A673 (cell line): ENCODE results near the gene TSPAN14. TPM values are rescaled to one million over a fixed set of nuclear protein-coding genes. Genes with fewer than 3 reads are reported as not detected.

Source experiments
- BruUV-seq: library from RNA; stranded (reverse); fragments of 400-500 nt; replicated peaks from 2 replicates; lab custom pipeline; 2021; lab: Mats Ljungman, UMichigan
- CTCF ChIA-PET: fragments of 300-600 bp; sonication (Branson Sonifier 250); formaldehyde crosslinking; loops from one replicate; lab custom pipeline; 2022; ENCODE audit warnings: antibody characterized with exemption; lab: Charles Lee
- POLR2A ChIA-PET: fragments of 300-600 bp; sonication (Branson Sonifier 250); formaldehyde crosslinking; loops from one replicate; lab custom pipeline; 2022; ENCODE audit warnings: antibody characterized with exemption; ENCODE audit not compliant: low non-redundant PET; lab: Charles Lee
- DNase-seq: peaks from one replicate; pipeline ENCODE4 v3.0.0-alpha.2; 2015; ENCODE audit warnings: low spot score
- H3K27ac ChIP-seq: fragments of 200-600 bp; sonication (generic); 2 replicates; pipeline ENCODE4 v1.5.1; 2016; ENCODE audit warnings: mixed run types, low read depth, mild to moderate bottlenecking, mixed read lengths, antibody characterized with exemption, low read length; ENCODE audit not compliant: poor library complexity, severe bottlenecking
- H3K27me3 ChIP-seq: fragments of 200-600 bp; sonication (generic); replicated peaks from 2 replicates; pipeline ENCODE4 v1.6.1; 2017; ENCODE audit warnings: mixed run types, low read depth, mild to moderate bottlenecking, mixed read lengths, antibody characterized with exemption, low read length; ENCODE audit not compliant: insufficient read depth, poor library complexity
- H3K36me3 ChIP-seq: fragments of 200-600 bp; sonication (generic); 2 replicates; pipeline ENCODE4 v1.6.1; 2016; ENCODE audit warnings: mixed run types, mild to moderate bottlenecking, mixed read lengths, antibody characterized with exemption, low read length; ENCODE audit not compliant: insufficient read depth, poor library complexity, severe bottlenecking
- H3K4me1 ChIP-seq: fragments of 200-600 bp; sonication (generic); 2 replicates; pipeline ENCODE4 v1.6.1; 2017; ENCODE audit warnings: mixed run types, mild to moderate bottlenecking, mixed read lengths, antibody characterized with exemption, low read length; ENCODE audit not compliant: insufficient read depth, poor library complexity, severe bottlenecking
- H3K4me3 ChIP-seq: fragments of 200-600 bp; sonication (generic); 2 replicates; pipeline ENCODE4 v1.5.1; 2016; ENCODE audit warnings: low read depth, mixed run types, mild to moderate bottlenecking, mixed read lengths, low read length; ENCODE audit not compliant: poor library complexity, severe bottlenecking
- H3K9me3 ChIP-seq: fragments of 200-600 bp; sonication (generic); 2 replicates; pipeline ENCODE4 v1.6.1; 2016; ENCODE audit warnings: mixed run types, low read depth, mild to moderate bottlenecking, mixed read lengths, antibody characterized with exemption, low read length; ENCODE audit not compliant: poor library complexity, severe bottlenecking
- CTCF ChIP-seq: fragments of 300-800, 200-600 bp; sonication (generic); conservative IDR thresholded peaks from 2 replicates; pipeline ENCODE4 v1.5.1; 2017; ENCODE audit warnings: low read depth, mild to moderate bottlenecking, antibody characterized with exemption, low read length, moderate library complexity, mixed read lengths
- EZH2 ChIP-seq: fragments of 200-600 bp; sonication (generic); IDR thresholded peaks from 2 replicates; pipeline ENCODE4 v1.6.1; 2017; ENCODE audit warnings: borderline replicate concordance, low read depth, mild to moderate bottlenecking, mixed read lengths, antibody characterized with exemption, low read length; ENCODE audit not compliant: poor library complexity, severe bottlenecking
- intact Hi-C: fragments of 100-400 bp; cut with micrococcal nuclease; formaldehyde crosslinking; loops from one replicate; pipeline ENCODE4 v1.10.0; 2022; ENCODE audit not compliant: unreplicated experiment
- total RNA-seq: library from RNA; stranded (reverse); gene quantifications from 2 replicates; pipeline ENCODE4 v1.2.3, GENCODE V29; 2021

Gene TSPAN14
- total RNA-seq, 1 experiment from 2014 or later: 50.4 TPM

DNA sequence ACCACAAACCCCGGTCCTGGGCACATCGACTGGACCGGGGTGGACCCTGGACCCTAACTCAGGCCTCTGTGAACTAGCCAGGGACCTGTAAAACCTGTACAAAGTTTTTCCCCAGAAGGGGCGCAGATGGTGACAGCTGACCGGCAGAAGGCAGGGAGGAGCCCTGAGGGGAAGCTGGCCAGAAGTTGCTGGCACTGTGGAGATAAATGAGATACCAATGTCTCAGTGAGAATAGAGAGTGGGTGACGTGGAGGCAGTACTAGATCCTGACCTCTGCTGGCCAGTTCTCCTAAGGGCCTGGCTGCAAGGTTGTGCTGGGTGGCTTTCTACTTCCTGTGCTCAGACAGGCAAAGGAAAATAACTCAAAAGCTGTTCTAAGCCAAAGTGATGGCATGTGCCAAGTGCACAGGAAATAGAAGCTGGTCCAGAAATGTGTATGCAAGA is 10.6 kb upstream of the TSPAN14 start:
- H3K4me1 ChIP-seq: peaks cover 3% of the 10 kb centered on the region
- no peaks in the 10 kb centered on the region for H3K36me3 ChIP-seq
- H3K4me3 ChIP-seq: no peak overlapping the region
- no peak for DNase-seq
- intact Hi-C loops: loop anchor here (5.0 to 10.0 kb wide), 3 partner anchors 154 to 251 kb away; no protein-coding TSS in a partner anchor
- POLR2A ChIA-PET: no interaction called here
- TF ChIP-seq CTCF (no peak), EZH2 (no peak)
- CTCF ChIA-PET: interaction anchor here (1.0 to 5.6 kb wide), 4 partner anchors 61 to 220 kb away, joined by 3 to 58 read pairs (median 6); no protein-coding TSS in a partner anchor
- no peaks in the 10 kb centered on the region for H3K27me3 ChIP-seq
- H3K9me3 ChIP-seq: no peaks in the 10 kb centered on the region
- no peak overlapping the region for H3K27ac ChIP-seq
- BruUV-seq: no TSS peak

DNA sequence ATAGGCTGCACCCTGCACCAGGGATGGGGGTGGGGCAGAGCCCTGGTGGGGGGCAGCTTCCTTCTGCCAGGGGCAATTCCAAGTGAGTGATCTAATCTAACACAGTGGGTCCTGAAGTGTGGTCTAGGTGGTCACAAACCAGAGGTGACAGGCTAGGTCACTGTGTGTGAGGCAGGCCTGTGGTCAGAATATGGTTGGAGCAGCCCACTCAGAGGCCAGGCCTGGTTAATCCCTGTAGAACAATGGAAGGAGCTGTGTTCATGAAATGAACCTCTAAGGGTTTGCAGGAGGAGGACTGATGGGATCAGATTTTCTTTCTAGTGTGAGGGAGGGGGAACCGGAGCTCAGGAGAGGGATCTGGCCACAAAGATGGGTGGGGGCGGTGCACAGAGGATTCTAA is 10.0 kb upstream of the TSPAN14 start:
- ChIA-PET CTCF (interaction anchor here (0.7 to 5.6 kb wide), 8 partner anchors 9 to 219 kb away, joined by 3 to 58 read pairs (median 4); no protein-coding TSS in a partner anchor), POLR2A (no interaction called here)
- peaks cover 3% of the 10 kb centered on the region for H3K4me1 ChIP-seq
- BruUV-seq: no TSS peak
- no peak overlapping the region for H3K27ac ChIP-seq
- H3K27me3 ChIP-seq: no peaks in the 10 kb centered on the region
- intact Hi-C loops: loop anchor here (1.0 to 10.0 kb wide), 6 partner anchors 61 to 480 kb away; no protein-coding TSS in a partner anchor
- no peak for DNase-seq
- H3K4me3 ChIP-seq: no peak overlapping the region
- TF ChIP-seq CTCF: no peak
- no peak for TF ChIP-seq EZH2
- H3K9me3 ChIP-seq: no peaks in the 10 kb centered on the region
- no peaks in the 10 kb centered on the region for H3K36me3 ChIP-seq

DNA sequence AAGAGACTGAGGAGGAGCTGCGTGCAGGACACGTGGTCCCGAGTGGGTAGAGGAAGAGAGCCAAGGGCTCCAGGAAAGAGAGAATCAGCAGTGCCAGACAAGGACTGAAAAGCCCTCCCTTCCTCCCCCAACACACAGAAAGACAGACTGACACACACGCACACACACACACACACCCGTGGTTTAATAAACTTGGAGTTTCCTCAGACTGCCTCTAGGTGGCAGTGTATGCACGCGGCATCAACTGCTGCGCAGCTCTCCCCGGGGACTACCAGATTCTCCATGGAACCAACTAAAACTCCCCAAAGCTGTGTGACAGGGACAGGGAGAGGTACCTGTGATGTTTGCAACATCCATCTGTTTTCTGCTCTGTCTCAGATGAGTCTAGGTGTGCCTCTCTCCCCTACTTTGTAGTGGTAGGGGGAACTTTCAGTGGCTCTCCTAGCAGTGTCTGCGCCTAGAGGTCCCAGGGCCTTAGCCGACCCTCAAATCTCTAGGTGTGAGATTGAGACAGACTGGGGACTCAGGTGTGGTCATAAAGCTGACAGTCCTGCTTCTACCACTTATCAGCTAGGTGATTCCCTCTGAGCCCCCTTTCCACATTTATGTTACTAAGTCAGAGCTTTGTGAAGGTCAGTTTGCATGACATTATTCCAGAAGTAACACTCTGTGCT is 9.3 kb upstream of the TSPAN14 start:
- peak; percentile 83 for DNase-seq
- Histone ChIP-seq H3K27me3 (no peaks in the 10 kb centered on the region), H3K4me3 (no peak overlapping the region), H3K9me3 (no peaks in the 10 kb centered on the region), H3K27ac (no peak overlapping the region), H3K4me1 (peaks cover 3% of the 10 kb centered on the region), H3K36me3 (no peaks in the 10 kb centered on the region)
- ChIA-PET CTCF (interaction anchor here (0.6 to 5.6 kb wide), 11 partner anchors 9 to 480 kb away, joined by 3 to 58 read pairs (median 4); no protein-coding TSS in a partner anchor), POLR2A (no interaction called here)
- intact Hi-C loops: loop anchor here (1.0 to 10.0 kb wide), 6 partner anchors 61 to 480 kb away; no protein-coding TSS in a partner anchor
- no TSS peak for BruUV-seq
- no peak for TF ChIP-seq EZH2
- peak; percentile 89 for TF ChIP-seq CTCF
